Jurkat, Clone E6-1 (cell line): Measurements from ENCODE around the gene PPP1R9B.

ENCODE experiments used
- DNase-seq: peaks from one replicate; pipeline ENCODE4 v3.0.0-alpha.2; 2011; ENCODE audit warnings: low read depth, low spot score
- H3K4me3 ChIP-seq: 2 replicates; pipeline ENCODE4 v1.5.1; 2011; ENCODE audit warnings: mild to moderate bottlenecking, low read length, control low read depth, moderate library complexity

The PPP1R9B gene

DNA sequence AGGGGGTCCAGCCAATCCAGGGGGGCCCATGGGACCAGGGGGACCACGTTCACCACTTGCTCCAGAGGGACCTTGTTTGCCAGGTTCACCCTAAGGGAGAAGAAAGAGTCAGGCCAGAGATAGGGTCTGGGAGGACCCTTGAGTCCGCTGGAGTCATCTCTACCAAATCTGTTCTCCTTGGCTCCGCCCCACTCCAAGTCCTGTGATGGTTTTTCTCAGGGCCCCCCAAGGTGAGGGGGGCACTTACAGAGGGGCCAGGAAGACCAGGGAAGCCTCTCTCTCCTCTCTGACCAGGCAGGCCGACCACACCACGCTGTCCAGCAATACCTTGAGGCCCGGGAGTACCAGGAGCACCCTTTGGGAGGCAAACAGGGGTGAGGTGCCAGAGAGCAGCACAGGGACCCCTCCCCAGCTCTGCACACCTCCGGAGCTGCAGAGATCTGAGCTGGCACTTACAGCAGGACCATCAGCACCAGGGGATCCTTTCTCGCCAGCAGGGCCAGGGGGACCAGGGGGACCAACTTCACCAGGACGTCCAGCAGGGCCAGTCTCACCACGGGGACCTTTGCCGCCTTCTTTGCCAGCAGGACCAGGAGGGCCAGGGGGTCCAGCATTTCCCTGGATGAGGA lies 38.6 kb upstream of the PPP1R9B start:
- no peak for DNase-seq

DNA sequence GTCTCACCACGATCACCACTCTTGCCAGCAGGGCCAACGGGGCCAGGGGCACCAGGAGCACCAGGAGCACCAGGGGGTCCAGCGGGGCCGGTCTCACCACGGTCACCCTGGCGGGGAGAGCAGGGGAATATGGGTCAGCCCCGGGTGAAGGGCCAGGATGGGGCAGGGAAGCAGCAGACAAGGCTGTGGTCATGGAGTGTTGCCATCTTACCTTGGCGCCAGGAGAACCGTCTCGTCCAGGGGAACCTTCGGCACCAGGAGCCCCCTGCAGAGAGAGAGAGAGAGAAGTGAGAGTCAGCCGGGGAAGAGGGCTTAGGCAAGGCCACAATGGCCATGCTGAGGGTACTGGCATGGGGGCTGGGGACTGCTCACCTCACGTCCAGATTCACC lies 38.0 kb upstream of the PPP1R9B start:
- no peak overlapping the region for H3K4me3 ChIP-seq
- DNase-seq = no peak

More for the DNA sequence above, 38.6 kb upstream of the PPP1R9B start:
- H3K4me3 ChIP-seq = no peak overlapping the region

DNA sequence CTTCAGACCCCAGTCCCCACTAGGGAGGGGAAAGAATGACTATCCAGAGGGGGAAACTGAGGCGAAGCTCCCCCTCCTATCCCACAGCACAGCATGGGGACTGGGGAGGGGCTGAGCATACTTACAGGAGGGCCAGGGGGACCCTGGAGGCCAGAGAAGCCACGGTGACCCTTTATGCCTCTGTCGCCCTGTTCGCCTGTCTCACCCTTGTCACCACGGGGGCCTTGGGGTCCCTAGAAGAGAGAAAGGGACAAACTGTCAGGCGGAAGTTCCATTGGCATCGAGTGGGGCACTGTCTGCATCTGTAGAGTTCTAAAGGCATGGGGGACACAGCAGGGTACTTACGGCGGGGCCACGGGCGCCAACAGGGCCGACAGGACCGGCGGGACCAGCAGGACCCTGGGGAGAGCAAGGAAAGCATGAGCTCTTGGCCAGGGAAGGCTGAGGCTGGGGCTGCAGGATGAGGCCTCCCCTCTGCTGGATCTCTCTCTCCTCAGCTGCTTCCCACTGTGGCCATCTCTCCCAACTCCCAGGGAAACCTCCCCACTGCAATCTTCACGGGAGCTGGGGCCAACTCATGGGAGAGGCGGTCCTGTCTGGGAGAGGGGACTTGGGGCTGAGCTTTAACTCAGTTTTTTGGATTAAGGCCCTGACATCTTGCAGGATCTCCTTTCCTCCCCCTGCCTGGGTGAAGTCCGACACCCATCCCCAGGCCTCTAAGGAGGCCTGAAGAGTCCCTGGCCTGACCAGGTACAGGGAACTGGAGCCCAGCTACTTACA lies 37.5 kb upstream of the PPP1R9B start:
- no peak overlapping the region for H3K4me3 ChIP-seq
- DNase-seq = no peak

DNA sequence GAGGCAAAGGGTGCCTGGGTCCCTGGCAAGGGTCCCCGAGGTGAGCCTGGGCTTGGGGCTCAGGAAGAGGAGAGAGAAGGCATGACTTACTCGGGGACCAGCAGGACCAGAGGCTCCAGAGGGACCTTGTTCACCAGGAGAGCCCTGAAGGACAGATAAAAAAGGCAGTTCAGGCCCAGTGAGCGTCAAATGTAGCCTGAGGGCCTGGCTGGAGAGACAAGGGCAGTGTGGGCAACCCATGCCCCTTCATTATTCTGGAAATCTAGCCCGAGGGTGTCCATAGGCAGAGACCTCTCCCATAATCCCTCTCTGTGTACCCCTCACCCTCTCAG lies 36.9 kb upstream of the PPP1R9B start:
- DNase-seq = no peak
- H3K4me3 ChIP-seq = no peak overlapping the region

DNA sequence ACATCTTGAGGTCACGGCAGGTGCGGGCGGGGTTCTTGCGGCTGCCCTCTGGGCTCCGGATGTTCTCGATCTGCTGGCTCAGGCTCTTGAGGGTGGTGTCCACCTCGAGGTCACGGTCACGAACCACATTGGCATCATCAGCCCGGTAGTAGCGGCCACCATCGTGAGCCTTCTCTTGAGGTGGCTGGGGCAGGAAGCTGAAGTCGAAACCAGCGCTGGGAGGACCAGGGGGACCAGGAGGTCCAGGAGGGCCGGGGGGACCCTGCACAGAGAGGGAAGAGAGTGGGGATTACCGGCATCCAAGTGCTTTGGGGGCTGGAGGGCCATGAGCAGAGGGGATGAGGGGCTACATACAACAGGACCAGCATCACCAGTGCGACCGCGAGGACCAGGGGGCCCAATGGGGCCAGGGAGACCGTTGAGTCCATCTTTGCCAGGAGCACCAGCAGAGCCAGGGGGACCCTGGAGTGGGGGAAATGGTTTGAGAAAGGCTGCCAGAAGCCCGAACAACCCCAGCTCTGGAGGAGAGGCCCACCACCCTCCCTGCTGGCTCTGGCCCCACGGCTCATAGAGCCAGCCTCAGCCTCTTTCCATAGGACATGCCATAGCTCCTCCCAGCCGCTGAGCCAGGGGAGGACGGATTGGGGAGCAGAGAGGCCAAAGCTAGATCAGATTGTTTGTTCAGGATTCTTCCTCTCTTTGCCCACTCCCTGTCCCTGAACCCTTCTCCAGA lies 36.4 kb upstream of the PPP1R9B start:
- no peak overlapping the region for H3K4me3 ChIP-seq
- DNase-seq = no peak

DNA sequence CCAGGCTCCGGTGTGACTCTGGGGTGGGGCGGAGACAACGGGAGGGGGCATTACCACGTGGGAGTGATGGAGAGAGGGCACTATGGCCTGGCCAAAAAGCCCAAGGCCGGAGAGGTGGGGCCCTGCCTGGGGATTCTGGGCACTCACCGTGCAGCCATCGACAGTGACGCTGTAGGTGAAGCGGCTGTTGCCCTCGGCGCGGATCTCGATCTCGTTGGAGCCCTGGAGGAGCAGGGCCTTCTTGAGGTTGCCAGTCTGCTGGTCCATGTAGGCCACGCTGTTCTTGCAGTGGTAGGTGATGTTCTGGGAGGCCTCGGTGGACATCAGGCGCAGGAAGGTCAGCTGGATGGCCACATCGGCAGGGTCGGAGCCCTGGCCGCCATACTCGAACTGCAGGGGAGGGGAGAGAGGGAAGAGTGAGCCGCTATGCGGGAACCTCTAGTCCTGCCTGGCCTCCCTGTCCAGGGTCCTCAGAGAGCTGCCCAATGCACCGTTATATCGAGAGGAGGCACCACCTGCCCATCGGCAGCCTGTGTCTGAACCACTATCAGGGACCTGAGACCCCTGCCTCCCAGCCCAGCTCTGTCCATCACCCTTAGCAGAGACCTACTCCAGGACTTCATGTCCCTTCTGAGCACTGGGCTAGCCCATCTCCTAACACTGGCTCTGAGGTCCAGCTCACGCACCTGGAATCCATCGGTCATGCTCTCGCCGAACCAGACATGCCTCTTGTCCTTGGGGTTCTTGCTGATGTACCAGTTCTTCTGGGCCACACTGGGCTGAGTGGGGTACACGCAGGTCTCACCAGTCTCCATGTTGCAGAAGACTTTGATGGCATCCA lies 35.4 kb upstream of the PPP1R9B start:
- no peak overlapping the region for H3K4me3 ChIP-seq
- no peak for DNase-seq

DNA sequence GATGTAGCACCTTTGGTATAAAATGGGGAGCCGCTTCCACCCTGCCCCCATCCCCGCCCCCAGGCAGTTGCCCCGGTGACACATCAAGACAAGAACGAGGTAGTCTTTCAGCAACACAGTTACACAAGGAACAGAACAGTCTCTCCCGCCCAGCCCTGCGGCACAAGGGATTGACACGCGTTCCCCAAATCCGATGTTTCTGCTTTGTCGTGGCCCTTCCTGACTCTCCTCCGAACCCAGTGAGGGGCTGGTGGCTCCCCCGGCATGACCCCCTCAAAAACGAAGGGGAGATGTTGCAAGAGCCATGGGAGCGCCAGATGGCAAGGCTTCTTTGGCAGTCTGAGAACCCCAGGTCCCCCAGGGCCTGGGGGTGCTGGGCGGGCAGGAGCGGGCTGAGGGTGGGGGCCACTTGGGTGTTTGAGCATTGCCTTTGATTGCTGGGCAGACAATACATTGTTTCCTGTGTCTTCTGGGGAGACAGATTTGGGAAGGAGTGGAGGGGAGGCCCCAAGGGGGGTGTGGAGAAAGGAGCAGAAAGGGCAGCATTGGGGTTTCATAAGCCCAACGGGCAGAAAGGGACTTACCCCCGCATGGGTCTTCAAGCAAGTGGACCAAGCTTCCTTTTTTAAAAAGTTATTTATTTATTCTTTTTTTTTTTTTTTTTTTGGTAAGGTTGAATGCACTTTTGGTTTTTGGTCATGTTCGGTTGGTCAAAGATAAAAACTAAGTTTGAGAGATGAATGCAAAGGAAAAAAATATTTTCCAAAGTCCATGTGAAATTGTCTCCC lies 34.3 kb upstream of the PPP1R9B start:
- DNase-seq = no peak
- H3K4me3 ChIP-seq = no peak overlapping the region

DNA sequence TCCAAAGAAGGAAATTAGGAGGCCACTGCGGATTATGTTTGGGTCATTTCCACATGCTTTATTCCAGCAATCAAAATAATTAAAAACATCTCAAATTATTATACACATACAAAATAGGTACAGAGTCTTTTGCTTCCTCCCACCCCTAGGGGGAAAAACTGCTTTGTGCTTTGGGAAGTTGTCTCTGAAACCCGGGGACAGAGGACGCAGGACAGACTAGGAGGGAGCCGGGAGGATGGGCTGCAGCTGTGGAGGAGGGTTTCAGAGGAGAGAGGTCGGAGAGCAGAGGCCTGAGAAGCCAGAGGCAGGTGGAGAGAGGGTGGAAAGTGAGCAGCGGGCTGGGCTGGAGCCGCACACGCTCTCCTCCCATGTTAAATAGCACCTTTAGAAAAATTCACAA lies 33.6 kb upstream of the PPP1R9B start:
- H3K4me3 ChIP-seq = no peak overlapping the region
- no peak for DNase-seq

DNA sequence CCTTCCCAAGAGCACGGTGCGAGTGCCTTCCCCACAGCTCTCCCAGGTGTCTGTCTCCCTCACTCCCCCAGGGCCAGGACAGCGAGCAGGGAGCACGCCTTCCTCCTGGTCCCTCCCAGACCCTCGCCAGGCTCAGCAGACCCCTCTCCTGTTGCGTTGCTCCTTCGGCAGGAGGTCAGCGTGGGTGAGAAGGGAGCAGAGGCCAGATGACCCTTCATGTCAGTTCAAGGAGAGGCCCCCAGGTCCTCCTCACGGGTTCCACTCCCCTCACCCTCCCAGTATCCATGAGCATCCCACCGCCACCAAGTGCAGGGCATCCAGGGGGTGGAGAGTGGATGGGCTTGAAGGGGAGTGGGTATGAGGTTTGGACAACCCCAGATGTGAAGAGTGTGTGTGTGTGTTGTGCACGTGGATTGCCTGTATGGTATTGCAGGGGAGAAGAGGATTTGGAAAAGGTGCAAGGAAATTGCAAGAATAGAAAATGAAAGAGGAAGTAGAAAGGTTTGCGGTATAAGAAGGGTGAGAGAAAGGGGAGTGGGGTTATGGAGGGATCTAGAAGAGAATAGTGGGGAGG lies 33.0 kb upstream of the PPP1R9B start:
- no peak for DNase-seq
- H3K4me3 ChIP-seq = no peak overlapping the region

DNA sequence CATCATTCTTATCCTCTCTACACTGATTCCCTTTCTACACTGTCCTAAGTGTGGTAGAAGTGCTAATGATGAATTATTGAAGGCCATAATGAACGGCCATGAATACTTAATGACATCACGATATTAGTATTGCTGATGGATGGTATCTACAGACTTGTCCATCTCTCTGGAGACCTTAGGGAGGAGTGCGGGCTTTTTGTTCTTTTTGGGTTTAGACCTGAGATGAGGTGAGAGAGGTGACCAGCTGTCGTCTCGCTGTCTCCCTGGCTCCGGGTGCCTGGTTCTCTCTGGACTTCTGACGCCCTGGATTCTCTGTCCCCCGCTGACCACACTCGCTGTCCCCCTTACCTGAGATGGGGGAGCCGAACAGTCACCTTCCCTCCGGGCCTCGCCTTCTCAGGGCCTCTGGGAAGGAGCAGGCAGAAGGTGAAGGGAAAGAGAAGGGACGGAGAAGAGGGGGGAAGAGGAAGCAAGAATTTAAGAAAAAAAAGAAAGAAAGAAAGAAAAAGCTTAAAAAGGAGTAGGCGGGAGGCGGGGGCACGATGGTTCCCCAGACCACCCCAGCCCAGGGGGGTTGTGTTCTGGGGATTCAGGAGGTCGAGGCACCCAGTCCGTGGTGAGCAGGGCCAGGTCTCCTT lies 32.4 kb upstream of the PPP1R9B start:
- no peak overlapping the region for H3K4me3 ChIP-seq
- DNase-seq = no peak

DNA sequence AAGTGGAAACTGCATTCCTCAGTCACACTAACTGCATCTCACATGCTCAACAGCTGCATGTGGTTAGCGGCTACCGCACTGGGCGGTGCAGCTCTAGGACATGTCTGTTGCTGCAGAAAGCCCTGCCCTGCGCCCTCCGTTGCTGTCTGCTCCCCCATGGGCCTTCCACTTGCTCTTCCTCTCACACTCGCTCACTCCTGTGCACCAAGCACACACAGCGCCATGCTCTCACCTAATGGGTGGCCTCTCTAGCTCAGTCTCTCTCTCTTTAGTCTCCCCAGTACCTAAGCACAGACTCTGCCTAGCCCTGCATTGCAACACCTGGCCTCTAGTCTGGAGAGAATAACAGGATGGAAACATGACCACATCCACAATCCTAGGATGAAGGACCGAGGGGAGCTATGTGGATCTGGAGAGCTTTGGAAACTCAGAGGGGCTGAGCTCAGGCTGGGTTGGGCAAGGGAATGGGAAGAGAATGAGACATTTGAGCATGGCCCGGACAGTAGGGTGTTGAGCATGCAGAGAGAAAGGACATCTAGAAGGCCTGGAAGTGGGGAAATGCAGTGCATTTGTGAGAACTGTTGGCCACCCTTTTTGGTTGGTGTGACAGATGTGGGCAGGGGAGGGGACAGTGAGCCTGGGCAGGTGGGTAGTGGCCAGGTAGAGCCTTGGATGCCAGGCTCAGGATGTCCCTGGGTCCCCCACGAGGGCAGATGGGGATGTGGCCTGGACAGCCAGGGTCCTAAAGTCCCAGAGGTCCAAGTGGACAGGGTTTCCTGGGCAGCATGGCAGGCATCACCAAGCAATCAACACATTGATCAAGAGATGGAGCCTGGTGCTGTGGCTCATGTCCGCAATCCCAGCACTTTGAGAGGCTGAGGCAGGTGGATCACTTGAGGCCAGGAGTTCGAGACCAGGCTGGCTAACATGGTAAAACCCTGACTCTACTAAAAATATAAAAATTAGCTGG lies 31.4 kb upstream of the PPP1R9B start:
- no peak overlapping the region for H3K4me3 ChIP-seq

DNA sequence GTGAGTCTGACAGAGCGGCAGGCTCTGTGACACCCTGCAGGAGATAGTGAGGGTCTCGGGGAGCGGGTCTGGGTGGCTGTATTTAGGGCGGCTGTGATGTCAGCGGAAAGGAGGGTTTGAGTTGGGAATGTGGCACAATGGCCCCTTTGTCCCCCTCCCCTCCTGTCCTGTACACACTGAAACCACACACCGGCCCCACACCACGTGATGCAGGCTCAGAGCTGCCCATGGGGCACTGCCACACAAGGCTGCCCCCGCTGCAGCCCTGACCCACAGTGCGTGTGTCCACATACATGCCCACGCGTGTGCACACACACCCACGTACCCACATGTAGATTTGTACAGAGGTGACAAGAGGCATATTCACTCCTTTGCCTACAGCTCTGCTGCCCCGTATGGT lies 30.7 kb upstream of the PPP1R9B start:
- no peak overlapping the region for H3K4me3 ChIP-seq
- DNase-seq = no peak

More for the DNA sequence above, 31.4 kb upstream of the PPP1R9B start:
- no peak for DNase-seq

DNA sequence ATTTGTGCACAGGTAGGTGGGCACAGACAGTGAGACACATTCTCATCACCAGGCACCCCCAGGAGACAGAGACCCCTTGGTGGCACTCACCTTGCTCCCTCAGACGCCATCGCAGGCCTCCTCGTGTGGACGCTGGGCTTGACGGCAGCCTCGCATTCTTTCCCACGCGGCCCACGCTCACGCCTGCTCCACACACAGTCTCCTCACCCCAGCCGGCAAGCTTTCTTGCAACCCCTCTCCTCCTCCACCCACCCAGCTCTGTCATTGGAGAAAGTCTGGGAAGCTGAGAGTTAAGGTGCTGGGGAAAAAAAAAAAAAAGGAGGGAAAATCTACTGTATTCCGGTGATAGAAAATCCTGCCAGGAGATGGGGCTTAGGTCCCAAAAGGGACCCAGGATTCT lies 30.1 kb upstream of the PPP1R9B start:
- no peak for DNase-seq
- H3K4me3 ChIP-seq = no peak overlapping the region

DNA sequence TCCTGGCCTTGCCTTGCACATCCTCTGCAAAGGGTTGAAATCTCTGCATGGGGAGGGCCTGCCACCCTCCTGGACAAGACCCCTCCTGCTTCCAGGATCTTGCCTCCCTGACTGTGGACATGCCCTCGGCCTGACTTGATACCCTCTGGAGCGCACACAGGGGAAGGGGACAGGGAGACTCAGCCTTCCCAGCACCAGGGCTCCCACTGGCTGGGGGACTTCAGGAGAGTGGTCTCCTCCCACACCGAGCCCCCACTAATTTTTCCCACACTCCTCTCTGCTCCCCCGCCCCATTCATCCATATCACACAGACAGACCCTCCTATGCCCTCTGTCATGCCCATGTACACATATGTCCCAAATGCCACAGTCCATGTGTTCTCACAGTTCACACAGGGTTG lies 29.6 kb upstream of the PPP1R9B start:
- H3K4me3 ChIP-seq = no peak overlapping the region
- DNase-seq = no peak

DNA sequence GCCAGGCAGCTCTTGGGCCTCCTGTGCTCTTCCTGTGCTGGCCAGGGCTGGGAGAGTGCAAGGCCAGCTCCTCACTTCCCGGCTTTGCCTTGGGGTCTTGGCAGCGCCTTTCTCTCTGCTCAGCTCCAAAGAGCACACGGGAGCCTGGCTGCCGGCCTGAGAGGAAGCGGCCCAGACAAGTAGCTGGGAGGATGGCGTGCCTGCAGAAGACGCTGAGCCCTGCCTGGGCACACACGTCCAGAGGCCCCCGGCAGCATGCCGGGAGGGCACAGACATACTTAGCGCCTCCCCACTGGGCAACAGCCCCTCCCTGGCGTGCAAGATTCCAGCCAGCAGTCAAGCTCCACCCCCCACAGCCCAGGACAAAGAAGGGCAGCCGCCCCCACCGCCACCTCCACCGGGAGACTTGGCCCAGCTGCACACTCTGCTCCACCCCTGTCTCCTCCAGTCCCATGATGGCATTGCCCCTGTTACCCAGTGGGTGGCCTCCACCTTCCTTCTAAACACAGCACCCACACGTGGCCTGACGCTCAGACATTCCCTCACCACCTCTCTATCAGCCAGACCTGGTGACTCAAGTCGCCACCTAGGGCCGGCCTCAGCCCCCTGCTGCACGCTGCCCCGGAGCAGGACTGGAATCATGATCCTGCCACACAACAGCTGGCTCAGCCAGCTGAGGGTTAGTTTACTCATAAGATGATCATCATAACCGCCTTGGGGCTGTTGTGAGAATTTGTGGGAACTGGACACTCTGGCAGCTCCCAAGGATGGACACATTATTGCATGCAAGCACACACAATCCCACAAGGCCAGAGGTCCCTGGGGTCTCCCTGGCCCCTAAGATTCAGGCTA lies 27.7 kb upstream of the PPP1R9B start:
- DNase-seq = peak; percentile 42

DNA sequence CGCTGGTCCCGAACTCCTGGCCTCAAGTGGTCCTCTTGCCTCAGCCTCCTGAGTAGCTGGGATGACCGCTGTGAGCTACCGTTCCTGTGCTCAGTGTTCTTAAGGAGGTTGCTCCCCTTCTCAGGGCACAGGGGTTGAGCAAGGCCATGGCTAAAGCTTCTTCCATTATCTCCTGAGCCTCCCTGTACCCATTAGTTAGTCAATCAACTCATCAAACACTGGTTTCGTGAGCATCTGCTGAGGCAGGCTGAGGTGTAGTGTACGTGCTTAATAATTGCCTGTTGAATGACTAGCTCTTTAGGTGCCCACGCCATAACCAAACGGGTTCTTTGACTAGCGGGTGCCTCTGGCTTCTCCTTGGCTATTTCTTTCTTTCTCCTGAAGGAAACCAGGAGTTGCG lies 27.0 kb upstream of the PPP1R9B start:
- no peak overlapping the region for H3K4me3 ChIP-seq
- DNase-seq = no peak

More for the DNA sequence above, 27.7 kb upstream of the PPP1R9B start:
- no peak overlapping the region for H3K4me3 ChIP-seq
